ENCODE data around the gene DGKZ. TPM values are rescaled to one million over a fixed set of nuclear protein-coding genes. Genes with fewer than 3 reads are reported as not detected.
A peak's percentile ranks its signal among the peaks of the same experiment; 100 is the strongest.

Gene DGKZ
- total RNA-seq, 4 donors from 2014 or later = 38.5 to 53.1 (median 45.7) TPM

GRCh38 chr11:46390331-46391171, 43.3 kb downstream of the DGKZ start:
- H3K4me3 ChIP-seq = peak overlapping the region in 2 of 4 donors; percentile 50 to 69
- H3K9me3 ChIP-seq = no peaks in the 10 kb centered on the region
- 12 to 33% methylated on average over 8 to 23 of the region's 49 CpGs for WGBS, 2 donors
- H3K27ac ChIP-seq = no peak overlapping the region
- peaks cover 22 to 75% (median 22%) of the 10 kb centered on the region in 4 donors for H3K27me3 ChIP-seq
- peaks cover 0 to 3% (median 0%) of the 10 kb centered on the region in 3 donors for H3K36me3 ChIP-seq
- no peak for DNase-seq
- TF ChIP-seq CTCF (IDR thresholded peaks at IDR 0.05) (no peak), POLR2A (IDR thresholded peaks at IDR 0.05) (no peak)
- intact Hi-C loops (cut with DNase I) = no loop called here
- peaks cover 30 to 51% (median 39%) of the 10 kb centered on the region in 3 donors for H3K4me1 ChIP-seq

- Histone ChIP-seq H3K36me3 (peaks cover 0 to 9% (median 0%) of the 10 kb centered on the region in 3 donors), H3K9me3 (no peaks in the 10 kb centered on the region), H3K4me1 (peaks cover 30 to 51% (median 39%) of the 10 kb centered on the region in 3 donors), H3K27ac (no peak overlapping the region), H3K4me3 (peak overlapping the region in 3 of 4 donors; percentile 27 to 67 (median 50)), H3K27me3 (peaks cover 22 to 69% (median 22%) of the 10 kb centered on the region in 4 donors)
- no peak for TF ChIP-seq POLR2A (IDR thresholded peaks at IDR 0.05)
- no peak for TF ChIP-seq CTCF (IDR thresholded peaks at IDR 0.05)
- no peak for DNase-seq
- intact Hi-C loops (cut with DNase I) = no loop called here
- WGBS, 2 donors = 0% methylated on average over 3 of the region's 31 CpGs; no CpG with 5 or more reads in 1 of the 2 donors
Measured at GRCh38 chr11:46391186-46391577, 43.9 kb downstream of the DGKZ start.

- no peak for DNase-seq
- no CpG with 5 or more reads among the region's 123 CpGs for WGBS, 2 donors
Measured at GRCh38 chr11:46391578-46392420, 44.5 kb downstream of the DGKZ start, which contains the start of gene CHRM4. CHRM4 (minus strand) TSS chr11:46391776; CDS start chr11:46386557, 5,219 bp downstream.

GRCh38 chr11:46392421-46393230, 45.4 kb downstream of the DGKZ start:
- WGBS, 2 donors = 14 to 23% methylated on average over 3 to 19 of the region's 71 CpGs

More at GRCh38 chr11:46391578-46392420, 44.5 kb downstream of the DGKZ start, which contains the start of gene CHRM4:
- H3K4me1 ChIP-seq = peaks cover 30 to 51% (median 39%) of the 10 kb centered on the region in 3 donors
- no peaks in the 10 kb centered on the region for H3K9me3 ChIP-seq
- intact Hi-C loops (cut with DNase I) = no loop called here
- H3K4me3 ChIP-seq = peak within 1 kb of the TSS; percentile 21 to 69 (median 38)
- peaks cover 0 to 16% (median 0%) of the 10 kb centered on the region in 3 donors for H3K36me3 ChIP-seq
- TF ChIP-seq CTCF (IDR thresholded peaks at IDR 0.05) (no peak), POLR2A (IDR thresholded peaks at IDR 0.05) (no peak)
- no peak within 1 kb of the TSS for H3K27ac ChIP-seq
- peaks cover 22 to 63% (median 22%) of the 10 kb centered on the region in 4 donors for H3K27me3 ChIP-seq

More at GRCh38 chr11:46392421-46393230, 45.4 kb downstream of the DGKZ start:
- Histone ChIP-seq H3K27ac (no peak overlapping the region), H3K36me3 (peaks cover 0 to 24% (median 0%) of the 10 kb centered on the region in 3 donors), H3K4me1 (peaks cover 30 to 50% (median 39%) of the 10 kb centered on the region in 3 donors), H3K4me3 (peak overlapping the region; percentile 21 to 67 (median 38)), H3K9me3 (no peaks in the 10 kb centered on the region), H3K27me3 (peaks cover 19 to 54% (median 22%) of the 10 kb centered on the region in 4 donors)
- intact Hi-C loops (cut with DNase I) = no loop called here
- TF ChIP-seq POLR2A (IDR thresholded peaks at IDR 0.05) = no peak
- TF ChIP-seq CTCF (IDR thresholded peaks at IDR 0.05) = no peak
- no peak for DNase-seq
